Mucosa of rectum (tissue), 2 donors: ENCODE data around the gene UBL7.

Experiments used
- H3K27ac ChIP-seq, 2 donors: one replicate each; pipeline ENCODE4 v1.7.0; 2013; ENCODE audit warnings: inconsistent platforms in 2 of 2, low read depth in 2 of 2, low read length in 2 of 2
- H3K27me3 ChIP-seq, 2 donors: one replicate each; pipeline ENCODE4 v1.7.0; 2013; ENCODE audit warnings: low read length in 2 of 2; ENCODE audit not compliant: control insufficient read depth in 2 of 2, insufficient read depth in 2 of 2
- H3K36me3 ChIP-seq, 2 donors: one replicate each; pipeline ENCODE4 v1.7.0; 2013; ENCODE audit warnings: low read length in 2 of 2; ENCODE audit not compliant: control insufficient read depth in 2 of 2, insufficient read depth in 2 of 2
- H3K4me1 ChIP-seq, 2 donors: one replicate each; pipeline ENCODE4 v1.7.0; 2013; ENCODE audit warnings: low read length in 2 of 2, mild to moderate bottlenecking in 1 of 2; ENCODE audit not compliant: control insufficient read depth in 2 of 2, insufficient read depth in 2 of 2
- H3K4me3 ChIP-seq, 2 donors: one replicate each; pipeline ENCODE4 v1.7.0; 2013; ENCODE audit warnings: low read length in 2 of 2
- H3K9ac ChIP-seq, 2 donors: one replicate each; pipeline ENCODE4 v1.7.0; 2013; ENCODE audit warnings: low read length in 2 of 2, low read depth in 1 of 2, mild to moderate bottlenecking in 1 of 2
- H3K9me3 ChIP-seq, 2 donors: one replicate each; pipeline ENCODE4 v1.7.0; 2013; ENCODE audit warnings: low read length in 2 of 2; ENCODE audit not compliant: control insufficient read depth in 2 of 2
- donor health status: healthy.
- donor health status: Normal muscosa, but diverticular disease.

Gene UBL7

DNA sequence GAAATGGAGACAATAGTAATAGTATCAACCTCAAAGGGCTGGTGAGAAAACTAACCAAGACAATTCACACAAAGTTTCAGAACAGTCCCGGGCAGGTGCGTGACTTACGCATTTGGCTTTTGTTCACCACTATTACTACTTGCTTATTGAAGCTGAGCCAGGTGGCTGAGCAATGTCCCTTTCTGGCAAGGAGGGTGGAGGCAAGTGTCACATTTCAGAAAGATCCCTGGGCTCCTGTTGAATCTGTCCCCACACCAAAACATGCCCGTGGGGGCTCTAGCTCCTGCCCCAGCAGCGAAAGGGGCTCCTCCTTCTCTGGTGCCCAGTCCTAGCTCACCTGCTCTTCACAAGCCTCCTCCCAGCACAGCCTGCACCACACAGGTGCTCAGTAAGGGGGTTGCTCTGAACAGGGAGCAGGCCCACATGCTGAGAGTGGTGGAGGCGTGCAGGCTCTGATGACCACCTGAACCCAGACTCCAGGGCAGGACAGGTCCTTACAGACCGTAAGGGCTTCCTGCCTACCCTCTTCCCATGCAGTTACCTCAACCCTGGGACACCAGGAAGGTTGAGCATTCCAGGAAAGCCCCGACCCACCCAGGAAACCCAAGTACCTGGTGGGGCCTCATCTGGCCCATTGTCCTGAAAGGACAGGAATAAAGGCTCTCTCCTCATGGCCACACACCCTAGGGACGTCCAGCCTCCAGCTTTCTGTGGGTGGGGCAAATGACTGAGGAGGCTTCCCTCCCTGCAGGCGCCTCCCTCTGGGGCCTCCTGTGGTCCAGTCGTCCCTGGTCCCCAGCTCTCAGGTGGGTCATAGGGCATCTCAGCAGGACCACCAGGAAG lies 59.8 kb downstream of the UBL7 start:
- no peaks in the 10 kb centered on the region for H3K36me3 ChIP-seq
- no peak overlapping the region for H3K4me3 ChIP-seq
- H3K4me1 ChIP-seq, result peaks cover 5 to 23% of the 10 kb centered on the region in 2 donors
- H3K27ac ChIP-seq, result peak overlapping the region in 1 of 2 donors; percentile 32
- H3K9ac ChIP-seq, result no peak overlapping the region
- H3K27me3 ChIP-seq, result no peaks in the 10 kb centered on the region
- no peaks in the 10 kb centered on the region for H3K9me3 ChIP-seq

DNA sequence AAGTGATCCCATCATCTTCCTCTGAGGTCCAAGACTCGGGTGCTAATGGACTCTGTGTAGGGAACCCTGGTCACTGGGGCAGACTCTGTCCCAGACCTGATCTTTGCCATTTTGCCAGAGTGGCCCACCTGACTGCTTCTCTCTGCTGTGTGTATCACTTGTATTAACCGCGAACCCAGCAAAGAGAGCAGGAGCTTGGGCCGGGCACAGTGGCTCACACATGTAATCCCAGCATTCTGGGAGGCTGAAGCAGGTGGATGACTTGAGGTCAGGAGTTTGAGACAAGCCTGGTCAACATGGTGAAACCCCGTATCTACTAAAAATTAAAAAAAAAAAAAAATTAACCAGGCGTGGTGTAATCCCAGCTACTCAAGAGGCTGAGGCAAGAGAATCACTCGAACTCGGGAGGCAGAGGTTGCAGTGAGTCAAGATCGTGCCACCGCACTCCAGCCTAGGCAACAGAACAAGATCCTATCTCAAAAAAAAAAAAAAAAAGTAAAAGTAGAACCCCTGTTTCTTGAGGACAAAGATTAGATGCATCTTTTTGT lies 60.6 kb downstream of the UBL7 start:
- peaks cover 5 to 23% of the 10 kb centered on the region in 2 donors for H3K4me1 ChIP-seq
- H3K27ac ChIP-seq, result peak overlapping the region in 1 of 2 donors; percentile 48
- H3K36me3 ChIP-seq, result no peaks in the 10 kb centered on the region
- no peak overlapping the region for H3K4me3 ChIP-seq
- no peaks in the 10 kb centered on the region for H3K9me3 ChIP-seq
- no peaks in the 10 kb centered on the region for H3K27me3 ChIP-seq
- H3K9ac ChIP-seq, result no peak overlapping the region

DNA sequence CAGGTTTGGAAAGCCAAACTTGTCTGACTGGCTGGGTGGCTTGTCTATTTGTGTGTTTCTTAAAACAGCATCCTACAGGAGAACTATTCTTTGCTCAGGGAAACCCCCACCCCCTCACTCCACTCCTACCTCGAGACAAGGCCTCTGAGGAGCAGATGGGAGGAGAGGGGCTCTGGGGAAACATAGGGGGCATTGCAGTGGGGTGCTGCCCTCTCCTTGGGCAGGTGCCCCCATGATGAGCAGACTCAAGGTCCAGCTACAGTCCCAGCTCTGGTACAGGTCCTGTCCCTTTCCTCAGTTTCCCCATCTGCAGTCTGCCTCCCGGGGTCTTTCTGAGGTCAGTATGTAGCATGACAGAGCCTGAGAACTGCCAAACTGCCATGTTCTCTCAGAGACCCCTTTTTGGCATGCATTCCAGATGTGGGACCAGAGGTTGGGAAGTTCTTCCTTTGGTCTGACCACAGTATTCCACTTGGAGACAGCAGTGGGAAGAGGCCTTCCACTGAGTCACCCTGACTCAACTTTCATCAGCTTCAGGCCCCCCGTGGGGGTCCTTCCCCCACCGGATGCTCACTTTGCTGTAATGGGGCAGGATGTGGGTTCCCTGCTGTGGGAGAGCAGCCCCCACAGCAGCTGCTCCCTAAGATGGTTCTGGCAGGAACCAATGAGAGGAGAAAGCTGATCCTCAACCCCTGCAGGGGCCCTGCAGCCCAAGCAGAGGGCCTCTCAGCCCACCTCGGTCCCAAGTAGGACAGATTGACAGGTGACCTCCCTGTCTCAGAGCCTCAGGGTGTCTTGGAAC lies 61.2 kb downstream of the UBL7 start:
- Histone ChIP-seq H3K9ac (no peak overlapping the region), H3K9me3 (no peaks in the 10 kb centered on the region), H3K4me3 (no peak overlapping the region), H3K27ac (peak overlapping the region in 1 of 2 donors; percentile 48), H3K36me3 (no peaks in the 10 kb centered on the region), H3K27me3 (no peaks in the 10 kb centered on the region), H3K4me1 (peaks cover 5 to 23% of the 10 kb centered on the region in 2 donors)

DNA sequence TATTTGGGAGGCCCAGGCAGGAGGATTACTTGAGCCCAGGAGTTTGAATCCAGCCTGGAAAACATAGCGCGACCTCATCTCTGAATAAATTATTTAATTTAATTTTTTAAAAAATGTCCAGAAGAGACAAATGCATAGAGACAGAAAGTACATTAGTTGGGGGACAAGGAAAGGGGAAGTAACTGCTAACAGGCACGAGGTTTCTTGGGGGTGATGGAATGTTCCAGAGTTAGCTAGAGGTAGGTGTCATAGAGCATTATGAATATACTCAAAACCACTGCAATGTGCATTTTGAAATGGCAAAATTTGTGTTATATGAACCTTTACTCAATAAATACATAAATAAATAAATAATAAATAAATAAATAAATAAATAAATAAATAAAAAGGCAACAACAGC lies 61.9 kb downstream of the UBL7 start:
- Histone ChIP-seq H3K4me3 (no peak overlapping the region), H3K9me3 (no peaks in the 10 kb centered on the region), H3K36me3 (no peaks in the 10 kb centered on the region), H3K4me1 (peaks cover 5 to 23% of the 10 kb centered on the region in 2 donors), H3K27ac (no peak overlapping the region), H3K9ac (no peak overlapping the region), H3K27me3 (no peaks in the 10 kb centered on the region)

DNA sequence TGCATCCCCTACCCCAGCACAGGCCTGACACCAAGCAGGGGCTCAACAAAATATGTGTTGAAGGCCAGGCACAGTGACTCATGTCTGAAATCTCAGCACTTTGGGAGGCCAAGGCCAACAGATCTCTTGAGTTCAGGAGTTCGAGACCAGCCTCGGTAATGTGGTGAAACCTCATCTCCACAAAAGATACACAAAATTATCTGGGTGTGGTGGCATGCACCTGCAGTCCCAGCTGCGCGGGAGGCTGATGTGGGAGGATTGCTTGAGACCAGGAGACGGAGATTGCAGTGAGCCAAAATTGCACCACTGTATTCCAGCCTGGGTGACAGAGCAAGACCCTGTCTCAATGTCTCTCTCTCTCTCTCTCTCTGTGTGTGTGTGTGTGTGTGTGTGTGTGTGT lies 62.8 kb downstream of the UBL7 start:
- Histone ChIP-seq H3K4me1 (peaks cover 0 to 19% of the 10 kb centered on the region in 2 donors), H3K9ac (no peak overlapping the region), H3K27me3 (no peaks in the 10 kb centered on the region), H3K27ac (peak overlapping the region in 1 of 2 donors; percentile 32), H3K4me3 (no peak overlapping the region), H3K9me3 (no peaks in the 10 kb centered on the region), H3K36me3 (no peaks in the 10 kb centered on the region)

DNA sequence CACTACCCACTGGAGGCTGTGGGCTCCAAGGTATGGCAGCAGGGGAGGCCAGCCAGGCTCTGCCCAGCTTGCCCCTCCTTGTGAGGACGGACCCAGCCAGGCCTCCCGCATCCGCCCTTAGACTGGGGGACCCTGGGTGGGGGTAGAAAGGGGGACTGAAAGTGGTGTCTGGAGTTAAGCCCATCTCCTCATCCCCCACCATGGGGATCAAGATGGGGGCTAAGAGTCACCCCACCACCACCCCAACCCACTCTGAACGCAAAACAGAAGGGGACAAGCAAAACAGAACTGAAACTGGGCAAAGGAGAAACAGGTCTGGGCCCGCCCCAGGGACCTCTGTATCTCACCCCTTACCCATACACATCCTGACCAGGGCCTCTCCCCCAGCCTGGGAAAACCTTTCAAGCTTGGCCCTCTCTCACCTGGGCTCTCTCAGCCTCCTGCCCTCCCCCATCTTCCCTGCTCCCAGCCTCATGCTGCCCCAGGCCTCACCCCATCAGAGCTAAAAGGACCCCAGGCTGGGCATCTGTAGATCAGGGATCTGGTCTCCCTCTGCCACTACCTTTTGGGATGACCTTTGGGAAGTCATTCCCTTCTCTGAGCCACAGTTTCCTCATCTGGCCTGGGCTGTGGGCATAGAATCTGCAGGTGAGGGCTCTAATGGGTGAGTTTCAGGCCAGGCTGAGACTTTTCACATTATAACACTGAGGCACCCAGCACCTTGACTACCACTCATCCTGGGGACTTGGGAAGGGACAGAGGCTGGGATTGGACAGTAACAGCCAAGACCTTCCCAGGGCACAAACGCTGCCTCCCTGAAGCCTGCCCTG lies 63.5 kb downstream of the UBL7 start:
- no peaks in the 10 kb centered on the region for H3K36me3 ChIP-seq
- no peaks in the 10 kb centered on the region for H3K9me3 ChIP-seq
- H3K4me3 ChIP-seq, result no peak overlapping the region
- peak overlapping the region in 1 of 2 donors; percentile 49 for H3K27ac ChIP-seq
- peaks cover 0 to 13% of the 10 kb centered on the region in 2 donors for H3K4me1 ChIP-seq
- H3K27me3 ChIP-seq, result no peaks in the 10 kb centered on the region
- no peak overlapping the region for H3K9ac ChIP-seq

DNA sequence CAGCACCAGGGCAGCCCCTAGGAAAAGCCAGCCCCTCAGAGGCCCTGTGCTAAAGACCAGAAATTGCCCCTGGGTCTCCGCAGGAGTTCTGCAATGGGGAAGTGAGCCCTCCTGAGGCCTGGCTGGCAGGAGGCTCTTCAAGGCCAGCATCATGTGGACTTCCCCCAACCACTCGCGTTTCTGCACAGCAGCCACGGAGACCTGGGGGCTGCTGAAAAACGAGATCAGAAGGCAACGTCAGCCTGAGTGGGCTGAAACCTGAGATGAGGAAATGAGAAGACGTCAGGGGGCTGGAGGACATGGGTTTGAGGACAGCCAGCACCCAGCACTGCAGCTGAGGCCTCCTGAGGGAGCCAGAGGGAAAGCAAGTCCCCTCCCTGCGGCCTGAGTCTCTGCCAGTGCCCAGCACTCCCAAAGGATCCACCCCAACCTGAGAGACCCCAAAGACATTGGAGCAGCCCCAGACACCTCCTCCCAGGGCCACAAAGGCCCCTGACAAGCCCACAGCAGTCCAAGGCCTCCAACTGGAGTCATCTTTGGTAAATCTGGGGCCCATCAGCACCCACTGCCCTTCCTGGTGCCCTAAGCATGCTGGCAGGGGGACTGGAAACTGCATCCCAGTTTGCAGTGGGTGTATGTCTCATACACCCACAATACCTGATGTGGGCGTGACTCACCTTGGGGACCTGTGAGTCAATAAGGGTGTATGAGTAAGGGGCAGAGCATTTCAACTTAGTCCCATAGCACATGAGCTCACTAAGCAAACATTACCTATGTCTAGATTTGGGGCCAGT lies 64.3 kb downstream of the UBL7 start:
- Histone ChIP-seq H3K27ac (peak overlapping the region in 1 of 2 donors; percentile 49), H3K27me3 (no peaks in the 10 kb centered on the region), H3K9me3 (no peaks in the 10 kb centered on the region), H3K4me3 (no peak overlapping the region), H3K4me1 (peaks cover 0 to 9% of the 10 kb centered on the region in 2 donors), H3K9ac (no peak overlapping the region), H3K36me3 (no peaks in the 10 kb centered on the region)

DNA sequence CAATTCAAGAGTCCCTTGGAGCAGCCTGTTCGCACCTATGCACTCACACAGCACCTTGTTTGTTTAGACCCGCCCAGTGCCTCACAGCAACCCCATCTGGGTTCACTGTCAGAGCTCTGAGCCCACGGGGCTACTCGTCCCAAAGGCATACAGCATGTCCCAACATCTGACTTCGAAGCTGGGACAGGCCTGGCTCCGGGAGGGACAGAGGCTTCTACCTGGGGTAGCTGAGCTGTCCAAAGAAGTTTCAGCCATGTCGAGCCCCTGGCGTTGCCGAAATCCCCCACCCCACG lies 64.9 kb downstream of the UBL7 start:
- no peak overlapping the region for H3K9ac ChIP-seq
- no peak overlapping the region for H3K4me3 ChIP-seq
- no peaks in the 10 kb centered on the region for H3K36me3 ChIP-seq
- H3K9me3 ChIP-seq, result no peaks in the 10 kb centered on the region
- peaks cover 0 to 4% of the 10 kb centered on the region in 2 donors for H3K4me1 ChIP-seq
- H3K27me3 ChIP-seq, result no peaks in the 10 kb centered on the region
- peak overlapping the region in 1 of 2 donors; percentile 49 for H3K27ac ChIP-seq
